ENCODE data around the gene DAD1.
"Not testable (repeated sequence)": the region's sequence is repeated elsewhere in the genome, so short reads cannot be mapped to it uniquely, and the experiment has no call there.

DAD1 gene

GRCh38 chr14:22553861-22554497, 35.0 kb downstream of the DAD1 start:
- DNase-seq (ENCODE audit: low read depth in 2 of 3, low spot score in 1 of 3), result not testable (repeated sequence)

- DNase-seq (ENCODE audit: low read depth in 2 of 3, low spot score in 1 of 3), result no peak
Observed at GRCh38 chr14:22553445-22553844, 35.6 kb downstream of the DAD1 start.

DNA sequence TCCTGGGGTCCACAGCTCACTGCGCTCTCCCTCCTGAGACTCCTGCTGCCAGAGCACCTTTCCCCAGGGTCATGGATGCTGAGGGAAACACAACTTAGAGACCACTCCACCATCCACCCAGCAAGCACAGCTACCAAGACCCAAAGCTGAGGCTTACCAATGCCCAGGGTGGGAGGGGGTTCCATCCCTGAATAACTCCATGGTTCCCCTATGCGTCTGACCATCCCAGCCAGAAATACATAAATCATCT, 36.3 kb downstream of the DAD1 start:
- DNase-seq (ENCODE audit: low read depth in 2 of 3, low spot score in 1 of 3), result no peak

GRCh38 chr14:22552001-22552826, 36.8 kb downstream of the DAD1 start:
- DNase-seq (ENCODE audit: low read depth in 2 of 3, low spot score in 1 of 3), result no peak

DNA sequence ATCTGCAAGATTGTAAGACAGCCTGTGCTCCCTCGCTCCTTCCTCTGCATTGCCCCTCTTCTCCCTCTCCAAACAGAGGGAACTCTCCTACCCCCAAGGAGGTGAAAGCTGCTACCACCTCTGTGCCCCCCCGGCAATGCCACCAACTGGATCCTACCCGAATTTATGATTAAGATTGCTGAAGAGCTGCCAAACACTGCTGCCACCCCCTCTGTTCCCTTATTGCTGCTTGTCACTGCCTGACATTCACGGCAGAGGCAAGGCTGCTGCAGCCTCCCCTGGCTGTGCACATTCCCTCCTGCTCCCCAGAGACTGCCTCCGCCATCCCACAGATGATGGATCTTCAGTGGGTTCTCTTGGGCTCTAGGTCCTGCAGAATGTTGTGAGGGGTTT, 37.4 kb downstream of the DAD1 start:
- DNase-seq (ENCODE audit: low read depth in 2 of 3, low spot score in 1 of 3), result no peak

GRCh38 chr14:22549981-22550673, 38.9 kb downstream of the DAD1 start:
- DNase-seq (ENCODE audit: low read depth in 2 of 3, low spot score in 1 of 3), result peak; percentile 64 to 75 (median 65)

- no peak for DNase-seq (ENCODE audit: low read depth in 2 of 3, low spot score in 1 of 3)
Observed at GRCh38 chr14:22549324-22549962, 39.6 kb downstream of the DAD1 start.

- DNase-seq (ENCODE audit: low read depth in 2 of 3, low spot score in 1 of 3), result no peak
Observed at GRCh38 chr14:22547948-22548750, 40.9 kb downstream of the DAD1 start.

DNA sequence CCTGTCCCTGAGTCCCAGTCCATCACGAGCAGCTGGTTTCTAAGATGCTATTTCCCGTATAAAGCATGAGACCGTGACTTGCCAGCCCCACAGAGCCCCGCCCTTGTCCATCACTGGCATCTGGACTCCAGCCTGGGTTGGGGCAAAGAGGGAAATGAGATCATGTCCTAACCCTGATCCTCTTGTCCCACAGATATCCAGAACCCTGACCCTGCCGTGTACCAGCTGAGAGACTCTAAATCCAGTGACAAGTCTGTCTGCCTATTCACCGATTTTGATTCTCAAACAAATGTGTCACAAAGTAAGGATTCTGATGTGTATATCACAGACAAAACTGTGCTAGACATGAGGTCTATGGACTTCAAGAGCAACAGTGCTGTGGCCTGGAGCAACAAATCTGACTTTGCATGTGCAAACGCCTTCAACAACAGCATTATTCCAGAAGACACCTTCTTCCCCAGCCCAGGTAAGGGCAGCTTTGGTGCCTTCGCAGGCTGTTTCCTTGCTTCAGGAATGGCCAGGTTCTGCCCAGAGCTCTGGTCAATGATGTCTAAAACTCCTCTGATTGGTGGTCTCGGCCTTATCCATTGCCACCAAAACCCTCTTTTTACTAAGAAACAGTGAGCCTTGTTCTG, 41.6 kb downstream of the DAD1 start:
- DNase-seq (ENCODE audit: low read depth in 2 of 3, low spot score in 1 of 3), result no peak

DNA sequence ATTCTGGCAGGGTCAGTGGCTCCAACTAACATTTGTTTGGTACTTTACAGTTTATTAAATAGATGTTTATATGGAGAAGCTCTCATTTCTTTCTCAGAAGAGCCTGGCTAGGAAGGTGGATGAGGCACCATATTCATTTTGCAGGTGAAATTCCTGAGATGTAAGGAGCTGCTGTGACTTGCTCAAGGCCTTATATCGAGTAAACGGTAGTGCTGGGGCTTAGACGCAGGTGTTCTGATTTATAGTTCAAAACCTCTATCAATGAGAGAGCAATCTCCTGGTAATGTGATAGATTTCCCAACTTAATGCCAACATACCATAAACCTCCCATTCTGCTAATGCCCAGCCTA, 42.3 kb downstream of the DAD1 start:
- no peak for DNase-seq (ENCODE audit: low read depth in 2 of 3, low spot score in 1 of 3)

DNA sequence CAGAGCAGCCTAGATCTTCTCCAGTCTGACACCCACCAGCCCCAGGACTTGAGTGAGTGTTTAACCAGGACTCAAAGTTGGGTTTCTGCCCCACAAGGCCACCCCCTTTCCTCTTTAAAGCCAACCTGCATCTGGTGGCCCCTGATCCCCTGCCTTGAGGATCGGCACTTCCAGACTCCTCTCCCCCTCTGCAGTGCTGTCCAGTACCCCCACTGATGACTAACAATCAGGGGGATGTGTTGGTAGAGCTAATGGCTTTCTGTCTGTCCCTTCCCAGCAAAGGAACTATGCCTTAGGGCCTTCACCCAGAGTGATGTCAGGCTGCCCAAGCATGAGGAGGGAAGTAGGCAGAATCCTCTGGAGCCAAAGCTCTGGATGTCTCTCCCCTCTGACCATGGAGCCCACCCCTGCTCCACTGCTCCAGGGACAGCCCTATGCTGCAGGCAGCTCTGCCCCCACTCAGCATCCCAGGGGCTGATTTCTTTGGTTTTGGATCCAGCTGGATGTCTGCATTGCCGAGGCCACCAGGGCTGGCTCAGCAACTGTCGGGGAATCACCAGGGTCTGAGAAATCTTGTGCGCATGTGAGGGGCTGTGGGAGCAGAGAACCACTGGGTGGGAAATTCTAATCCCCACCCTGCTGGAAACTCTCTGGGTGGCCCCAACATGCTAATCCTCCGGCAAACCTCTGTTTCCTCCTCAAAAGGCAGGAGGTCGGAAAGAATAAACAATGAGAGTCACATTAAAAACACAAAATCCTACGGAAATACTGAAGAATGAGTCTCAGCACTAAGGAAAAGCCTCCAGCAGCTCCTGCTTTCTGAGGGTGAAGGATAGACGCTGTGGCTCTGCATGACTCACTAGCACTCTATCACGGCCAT, 42.9 kb downstream of the DAD1 start:
- no peak for DNase-seq (ENCODE audit: low read depth in 2 of 3, low spot score in 1 of 3)

GRCh38 chr14:22544881-22545420, 44.1 kb downstream of the DAD1 start:
- DNase-seq (ENCODE audit: low read depth in 2 of 3, low spot score in 1 of 3), result no peak

DNA sequence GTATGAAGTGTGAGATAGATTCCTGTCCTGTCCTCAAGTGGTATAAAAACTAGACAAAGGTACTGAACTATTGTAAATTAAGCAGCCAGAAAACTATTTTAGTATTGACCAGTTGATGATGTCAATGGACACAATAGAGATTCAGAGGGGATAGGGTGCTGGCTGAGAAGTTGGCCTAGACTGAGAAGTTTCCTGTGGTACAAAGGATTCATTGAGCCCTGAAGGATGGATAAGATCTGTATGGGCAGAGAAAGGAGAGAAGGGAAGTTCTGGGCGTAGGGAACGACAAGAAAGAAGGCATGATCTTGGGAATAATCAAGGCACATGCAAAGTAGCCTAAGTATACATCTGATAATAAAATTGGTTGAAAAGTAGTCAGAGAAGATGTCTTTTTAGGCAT, 44.6 kb downstream of the DAD1 start:
- DNase-seq (ENCODE audit: low read depth in 2 of 3, low spot score in 1 of 3), result no peak

DNA sequence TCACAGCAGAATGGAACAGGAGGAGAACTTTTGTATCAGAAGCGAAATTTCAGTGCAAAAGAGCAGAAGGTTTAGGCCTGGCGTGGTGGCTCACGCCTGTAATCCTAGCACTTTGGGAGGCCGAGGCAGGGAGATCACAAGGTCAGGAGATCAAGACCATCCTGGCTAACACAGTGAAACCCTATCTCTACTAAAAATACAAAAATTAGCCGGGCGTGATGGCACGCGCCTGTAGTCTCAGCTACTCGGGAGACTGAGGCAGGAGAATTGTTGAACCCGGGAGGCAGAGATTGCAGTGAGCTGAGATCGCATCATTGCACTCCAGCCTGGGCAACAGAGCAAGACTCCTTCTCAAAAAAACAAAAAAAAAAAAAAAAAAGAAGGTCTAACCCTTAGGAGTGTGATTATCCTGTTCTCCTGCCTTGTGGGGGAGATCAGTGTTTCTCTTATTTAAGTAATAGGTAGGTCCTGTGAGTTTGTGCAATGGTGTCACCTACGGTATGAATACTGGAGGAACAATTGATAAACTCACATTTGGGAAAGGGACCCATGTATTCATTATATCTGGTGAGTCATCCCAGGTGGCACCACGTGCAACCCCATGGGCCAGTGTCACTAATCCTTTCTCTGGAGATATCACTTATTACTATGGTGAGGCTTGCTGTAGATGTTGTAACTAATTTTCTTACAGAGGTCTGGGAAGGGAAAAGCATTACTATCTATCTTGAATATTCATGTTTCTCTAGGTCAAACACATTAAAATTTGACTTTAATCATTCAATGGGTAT, 45.3 kb downstream of the DAD1 start:
- not testable (repeated sequence) for DNase-seq (ENCODE audit: low read depth in 2 of 3, low spot score in 1 of 3)

DNA sequence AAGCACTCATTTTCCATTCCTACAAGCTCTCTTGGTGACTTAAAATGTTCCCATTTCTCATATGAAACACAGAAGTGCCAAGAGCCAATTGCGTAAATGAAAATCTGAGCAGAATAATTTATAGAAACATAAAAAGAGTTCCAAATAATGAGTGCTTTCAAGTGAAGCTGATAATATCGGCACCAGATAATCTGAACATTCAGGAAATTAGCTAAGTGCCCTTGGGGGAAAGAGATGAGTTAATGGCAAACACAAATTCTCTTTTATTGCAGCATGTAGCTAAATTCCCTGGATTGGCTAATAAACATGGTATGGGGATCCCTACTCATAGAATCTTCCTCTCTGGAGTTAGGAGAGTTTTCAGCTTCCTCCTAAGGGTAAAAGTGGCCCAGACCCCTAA, 46.7 kb downstream of the DAD1 start:
- no peak for DNase-seq (ENCODE audit: low read depth in 2 of 3, low spot score in 1 of 3)

DNA sequence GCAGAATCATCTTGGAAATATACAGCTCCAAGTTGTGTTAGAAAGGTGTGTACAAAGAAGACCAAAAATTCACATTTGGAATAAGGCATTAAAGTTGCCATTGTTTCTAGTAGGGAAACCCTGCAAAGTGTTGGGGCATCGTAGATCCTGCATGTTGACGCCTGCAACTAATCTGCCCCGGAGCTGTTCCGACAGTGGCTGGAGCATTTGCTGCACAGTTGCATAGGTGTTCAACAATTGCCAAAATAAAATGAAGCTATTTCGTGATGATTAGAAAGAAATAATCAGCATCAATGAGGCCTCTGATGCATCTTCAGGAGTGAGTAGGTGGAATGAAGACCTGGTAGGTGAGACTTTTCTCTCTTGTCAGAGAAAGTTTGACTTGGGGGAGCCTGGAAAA, 47.3 kb downstream of the DAD1 start:
- DNase-seq (ENCODE audit: low read depth in 2 of 3, low spot score in 1 of 3), result no peak

DNA sequence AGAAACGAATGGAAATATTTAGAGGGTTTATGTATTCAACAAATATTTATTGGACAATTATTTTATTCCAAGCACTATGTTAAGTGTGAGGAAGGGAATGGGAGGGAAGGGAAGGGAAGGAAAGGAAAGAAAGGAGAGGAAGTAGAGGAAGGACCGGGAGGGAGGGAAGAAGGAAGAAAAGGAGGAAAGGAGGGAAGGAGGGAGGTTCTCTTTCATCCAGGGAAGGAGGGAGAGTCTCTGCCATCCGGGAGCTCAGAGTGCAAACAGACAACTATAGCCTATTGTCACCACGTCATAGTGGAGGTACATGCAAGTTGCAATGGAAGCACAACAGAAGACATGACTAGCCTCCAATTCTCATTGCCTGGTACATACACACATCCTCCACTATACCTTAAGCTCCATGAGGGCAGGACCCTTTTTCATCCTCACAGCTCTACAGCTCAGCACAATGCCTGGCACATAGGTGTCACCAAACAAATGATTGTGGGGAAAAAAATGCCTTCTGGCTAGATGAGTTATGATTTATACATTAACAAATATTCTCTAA, 48.1 kb downstream of the DAD1 start:
- no peak for DNase-seq (ENCODE audit: low read depth in 2 of 3, low spot score in 1 of 3)

GRCh38 chr14:22540293-22540692, 48.7 kb downstream of the DAD1 start:
- no peak for DNase-seq (ENCODE audit: low read depth in 2 of 3, low spot score in 1 of 3)

All from stimulated activated CD4-positive, alpha-beta T cell treated with anti-CD3 and anti-CD28 coated beads, Interleukin-12 subunit alpha, Interleukin-12 subunit beta, amount 100 ng/mL, for 48 hours (primary cell).